ENCODE results near the gene IQCH. TPM values are rescaled to one million over a fixed set of nuclear protein-coding genes. Genes with fewer than 3 reads are reported as not detected.

The IQCH gene
- total and polyA plus RNA-seq, 9 of the 15 experiments (the other 6 are each of a cell fraction or from before 2014, with no cell fraction given) = 1.8 to 3.9 (median 2.7) TPM

- peak; percentile 31 for TF ChIP-seq SMAD1 (IDR thresholded peaks at IDR 0.05; ENCODE audit: low read depth, low read length, partially characterized antibody)
- no peak for TF ChIP-seq SAFB2 (IDR thresholded peaks at IDR 0.05; ENCODE audit: borderline replicate concordance, low read depth, low read length, severe bottlenecking)
- TF ChIP-seq MGA (IDR thresholded peaks at IDR 0.05) = peak; percentile 82
- peak; percentile 47; the same call in 1 of the 2 replicates for TF ChIP-seq VEZF1 (CRISPR knock-in tag; IDR thresholded peaks at IDR 0.05)
- peak; percentile 98 for TF ChIP-seq HNRNPLL (IDR thresholded peaks at IDR 0.05; ENCODE audit: low read depth, low read length, poor library complexity, severe bottlenecking)
Measured at GRCh38 chr15:67254238-67255175, at the start of gene IQCH, which contains the start of gene AAGAB (continued).

Data from K562 (cell line).